ENCODE results near the gene FBXL7.

FBXL7 gene

GRCh38 chr5:15693382-15693728 is 193.4 kb downstream of the FBXL7 start:
- Mint-ChIP-seq H3K27ac (no peak overlapping the region), H3K4me3 (no peak overlapping the region), H3K36me3 (no peaks in the 10 kb centered on the region), H3K4me1 (no peaks in the 10 kb centered on the region), H3K9me3 (peaks cover 12% of the 10 kb centered on the region)
- no peak for ATAC-seq
- DNase-seq (ENCODE audit: low spot score in 2 of 2) = no peak

- Mint-ChIP-seq H3K4me1 (no peaks in the 10 kb centered on the region), H3K27ac (no peak overlapping the region), H3K9me3 (peaks cover 12% of the 10 kb centered on the region), H3K36me3 (no peaks in the 10 kb centered on the region), H3K4me3 (no peak overlapping the region)
- ATAC-seq (no peak), DNase-seq (ENCODE audit: low spot score in 2 of 2) (no peak)
Observed at GRCh38 chr5:15693933-15694332, 194.0 kb downstream of the FBXL7 start.

- ATAC-seq (no peak), DNase-seq (ENCODE audit: low spot score in 2 of 2) (no peak)
- no peak overlapping the region for H3K27ac Mint-ChIP-seq
- no peaks in the 10 kb centered on the region for H3K36me3 Mint-ChIP-seq
- no peak overlapping the region for H3K4me3 Mint-ChIP-seq
- no peaks in the 10 kb centered on the region for H3K4me1 Mint-ChIP-seq
- H3K9me3 Mint-ChIP-seq = peaks cover 12% of the 10 kb centered on the region
Observed at GRCh38 chr5:15694696-15695214, 194.8 kb downstream of the FBXL7 start.

- ATAC-seq = no peak
- H3K27ac Mint-ChIP-seq = no peak overlapping the region
- H3K4me3 Mint-ChIP-seq = no peak overlapping the region
- peaks cover 12% of the 10 kb centered on the region for H3K9me3 Mint-ChIP-seq
- H3K4me1 Mint-ChIP-seq = no peaks in the 10 kb centered on the region
- no peak for DNase-seq (ENCODE audit: low spot score in 2 of 2)
- H3K36me3 Mint-ChIP-seq = no peaks in the 10 kb centered on the region
Observed at GRCh38 chr5:15695215-15695731, 195.3 kb downstream of the FBXL7 start.

- DNase-seq (ENCODE audit: low spot score in 2 of 2) (no peak), ATAC-seq (no peak)
- no peak overlapping the region for H3K27ac Mint-ChIP-seq
- H3K9me3 Mint-ChIP-seq = peaks cover 7% of the 10 kb centered on the region
- H3K4me3 Mint-ChIP-seq = no peak overlapping the region
- no peaks in the 10 kb centered on the region for H3K36me3 Mint-ChIP-seq
- no peaks in the 10 kb centered on the region for H3K4me1 Mint-ChIP-seq
Observed at GRCh38 chr5:15700373-15700772, 200.4 kb downstream of the FBXL7 start.

- H3K27ac Mint-ChIP-seq = no peak overlapping the region
- no peaks in the 10 kb centered on the region for H3K36me3 Mint-ChIP-seq
- DNase-seq (ENCODE audit: low spot score in 2 of 2) = no peak
Observed at GRCh38 chr5:15702102-15702501, 202.1 kb downstream of the FBXL7 start.

GRCh38 chr5:15703901-15704300 is 203.9 kb downstream of the FBXL7 start:
- H3K4me1 Mint-ChIP-seq = no peaks in the 10 kb centered on the region
- no peaks in the 10 kb centered on the region for H3K36me3 Mint-ChIP-seq
- no peak for ATAC-seq
- no peak overlapping the region for H3K27ac Mint-ChIP-seq
- H3K9me3 Mint-ChIP-seq = peaks cover 4% of the 10 kb centered on the region
- no peak for DNase-seq (ENCODE audit: low spot score in 2 of 2)
- no peak overlapping the region for H3K4me3 Mint-ChIP-seq

More at GRCh38 chr5:15702102-15702501, 202.1 kb downstream of the FBXL7 start:
- Mint-ChIP-seq H3K4me1 (no peaks in the 10 kb centered on the region), H3K9me3 (peaks cover 7% of the 10 kb centered on the region), H3K4me3 (no peak overlapping the region)
- ATAC-seq = no peak

GRCh38 chr5:15704397-15704947 is 204.5 kb downstream of the FBXL7 start:
- H3K27ac Mint-ChIP-seq = no peak overlapping the region
- H3K4me1 Mint-ChIP-seq = no peaks in the 10 kb centered on the region
- no peak for DNase-seq (ENCODE audit: low spot score in 2 of 2)
- ATAC-seq = no peak
- H3K36me3 Mint-ChIP-seq = no peaks in the 10 kb centered on the region
- peaks cover 4% of the 10 kb centered on the region for H3K9me3 Mint-ChIP-seq
- H3K4me3 Mint-ChIP-seq = no peak overlapping the region

GRCh38 chr5:15707631-15708030 is 207.7 kb downstream of the FBXL7 start:
- H3K9me3 Mint-ChIP-seq = peaks cover 9% of the 10 kb centered on the region
- H3K27ac Mint-ChIP-seq = no peak overlapping the region
- DNase-seq (ENCODE audit: low spot score in 2 of 2) = no peak
- no peak for ATAC-seq
- no peaks in the 10 kb centered on the region for H3K4me1 Mint-ChIP-seq
- H3K36me3 Mint-ChIP-seq = no peaks in the 10 kb centered on the region
- H3K4me3 Mint-ChIP-seq = no peak overlapping the region

- H3K9me3 Mint-ChIP-seq = peaks cover 11% of the 10 kb centered on the region
- no peak overlapping the region for H3K27ac Mint-ChIP-seq
- no peaks in the 10 kb centered on the region for H3K4me1 Mint-ChIP-seq
- H3K4me3 Mint-ChIP-seq = no peak overlapping the region
- no peak for ATAC-seq
- no peak for DNase-seq (ENCODE audit: low spot score in 2 of 2)
- no peaks in the 10 kb centered on the region for H3K36me3 Mint-ChIP-seq
Observed at GRCh38 chr5:15711892-15712291, 211.9 kb downstream of the FBXL7 start.

GRCh38 chr5:15715535-15715934 is 215.6 kb downstream of the FBXL7 start:
- ATAC-seq = no peak
- peaks cover 9% of the 10 kb centered on the region for H3K9me3 Mint-ChIP-seq
- no peaks in the 10 kb centered on the region for H3K36me3 Mint-ChIP-seq
- no peak overlapping the region for H3K27ac Mint-ChIP-seq
- no peaks in the 10 kb centered on the region for H3K4me1 Mint-ChIP-seq
- no peak overlapping the region for H3K4me3 Mint-ChIP-seq
- DNase-seq (ENCODE audit: low spot score in 2 of 2) = no peak

- no peaks in the 10 kb centered on the region for H3K4me1 Mint-ChIP-seq
- no peak overlapping the region for H3K4me3 Mint-ChIP-seq
- no peak for ATAC-seq
- peaks cover 8% of the 10 kb centered on the region for H3K9me3 Mint-ChIP-seq
- H3K27ac Mint-ChIP-seq = no peak overlapping the region
- no peaks in the 10 kb centered on the region for H3K36me3 Mint-ChIP-seq
- no peak for DNase-seq (ENCODE audit: low spot score in 2 of 2)
Observed at GRCh38 chr5:15715967-15716366, 216.0 kb downstream of the FBXL7 start.

- peaks cover 5% of the 10 kb centered on the region for H3K9me3 Mint-ChIP-seq
- H3K27ac Mint-ChIP-seq = no peak overlapping the region
- ATAC-seq (no peak), DNase-seq (ENCODE audit: low spot score in 2 of 2) (no peak)
- no peaks in the 10 kb centered on the region for H3K36me3 Mint-ChIP-seq
- no peaks in the 10 kb centered on the region for H3K4me1 Mint-ChIP-seq
- H3K4me3 Mint-ChIP-seq = no peak overlapping the region
Observed at GRCh38 chr5:15717001-15717400, 217.0 kb downstream of the FBXL7 start.

GRCh38 chr5:15718421-15719179 is 218.6 kb downstream of the FBXL7 start:
- Mint-ChIP-seq H3K4me1 (no peaks in the 10 kb centered on the region), H3K9me3 (no peaks in the 10 kb centered on the region), H3K4me3 (no peak overlapping the region), H3K27ac (no peak overlapping the region), H3K36me3 (no peaks in the 10 kb centered on the region)
- DNase-seq (ENCODE audit: low spot score in 2 of 2) = no peak
- no peak for ATAC-seq

- Mint-ChIP-seq H3K4me1 (no peaks in the 10 kb centered on the region), H3K36me3 (no peaks in the 10 kb centered on the region), H3K27ac (no peak overlapping the region), H3K4me3 (no peak overlapping the region), H3K9me3 (no peaks in the 10 kb centered on the region)
- ATAC-seq (no peak), DNase-seq (ENCODE audit: low spot score in 2 of 2) (no peak)
Observed at GRCh38 chr5:15719784-15720183, 219.8 kb downstream of the FBXL7 start.

- no peak overlapping the region for H3K27ac Mint-ChIP-seq
- no peaks in the 10 kb centered on the region for H3K9me3 Mint-ChIP-seq
- no peaks in the 10 kb centered on the region for H3K4me1 Mint-ChIP-seq
- no peaks in the 10 kb centered on the region for H3K36me3 Mint-ChIP-seq
- DNase-seq (ENCODE audit: low spot score in 2 of 2) = no peak
- H3K4me3 Mint-ChIP-seq = no peak overlapping the region
- ATAC-seq = no peak
Observed at GRCh38 chr5:15720515-15720914, 220.5 kb downstream of the FBXL7 start.

Data from stimulated activated effector memory CD8-positive, alpha-beta T cell treated with anti-CD3 and anti-CD28 coated beads, Interleukin-12 subunit alpha, Interleukin-12 subunit beta, amount 100 ng/mL, for 72 hours (primary cell).